Fibroblast of skin of abdomen (primary cell): Measurements from ENCODE around the gene CNTFR.

Experiments
- DNase-seq: peaks from one replicate; pipeline ENCODE4 v3.0.0-alpha.2; 2013

The CNTFR gene

DNA sequence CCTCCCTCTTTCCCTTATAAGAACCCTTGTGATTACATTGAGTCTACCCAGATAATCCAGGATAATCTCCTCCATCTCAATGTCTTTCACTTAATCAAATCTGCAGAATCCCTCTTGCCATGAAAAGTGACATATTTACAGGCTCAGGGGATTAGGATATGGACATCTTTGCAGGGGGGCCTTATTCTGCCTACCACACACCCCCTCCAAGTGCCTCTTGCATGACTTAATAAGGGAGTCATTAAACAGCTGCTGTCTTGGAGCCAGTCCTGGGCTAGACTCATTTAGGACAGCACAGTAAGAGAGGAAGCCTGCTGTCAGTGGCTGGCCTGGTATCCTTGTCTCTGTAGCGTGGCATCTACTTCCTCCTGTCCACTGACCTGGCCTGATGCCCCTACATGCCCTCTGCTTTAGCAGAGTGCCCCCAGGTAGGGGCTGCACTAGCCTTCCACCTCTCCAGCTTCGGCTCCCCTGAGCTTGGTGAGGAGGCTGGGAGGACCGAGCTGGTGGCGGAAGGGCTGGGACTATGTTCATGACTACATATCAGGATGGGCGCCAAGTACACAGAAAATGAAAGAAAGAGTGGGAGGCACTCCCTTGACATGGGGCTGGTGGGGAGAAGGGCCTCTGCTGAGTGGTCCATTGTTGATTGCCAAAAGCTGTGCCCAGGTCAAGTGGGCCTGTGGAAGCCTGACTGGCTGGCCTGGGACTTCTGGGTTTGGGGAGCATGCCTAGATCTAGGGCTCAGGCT is 84.0 kb downstream of the CNTFR start:
- DNase-seq, result no peak

- DNase-seq, result no peak
Observed at GRCh38 chr9:34503406-34503805, 86.1 kb downstream of the CNTFR start.

DNA sequence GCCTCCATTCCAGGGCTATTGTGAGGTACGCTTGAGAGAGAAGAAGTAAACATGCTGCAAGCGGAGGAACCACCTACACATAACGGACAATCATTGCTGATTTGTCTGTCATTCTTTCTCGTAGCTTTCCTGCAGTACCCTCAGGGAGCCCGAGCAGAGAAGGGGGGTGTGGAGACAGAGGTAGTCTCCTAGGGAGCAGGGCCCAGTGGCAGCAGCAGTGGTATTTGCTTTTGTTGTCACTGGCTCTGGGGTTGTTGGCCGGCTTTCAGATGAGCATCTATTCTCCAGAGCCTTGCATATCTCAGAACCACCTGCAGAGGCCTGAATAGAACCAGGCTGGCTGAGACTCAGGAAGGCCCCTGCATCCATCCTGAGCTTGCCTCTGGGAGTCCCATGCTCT is 86.6 kb downstream of the CNTFR start:
- no peak for DNase-seq

DNA sequence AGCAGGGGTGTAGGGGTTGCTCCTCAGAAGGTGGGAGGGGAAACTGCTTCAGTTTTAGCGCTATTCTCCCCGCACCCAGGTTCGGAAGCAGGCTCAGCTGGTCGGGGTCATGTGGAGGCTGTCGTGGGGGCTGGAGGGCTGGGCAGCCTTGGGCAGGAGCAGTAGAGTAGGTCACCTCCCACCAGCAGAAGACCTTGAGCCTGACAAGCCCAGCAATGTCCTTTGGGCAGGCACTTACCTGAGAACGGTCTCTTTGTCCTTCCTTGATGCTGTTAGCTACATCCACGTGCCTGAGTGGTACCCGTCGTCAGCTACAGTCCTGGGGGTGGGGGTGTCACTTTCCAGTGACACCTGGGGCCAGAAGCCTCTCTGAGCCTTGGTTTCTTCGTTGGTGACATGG is 87.1 kb downstream of the CNTFR start:
- no peak for DNase-seq

GRCh38 chr9:34501889-34502425 is 87.6 kb downstream of the CNTFR start:
- DNase-seq, result peak; percentile 61
